Activated CD4-positive, alpha-beta T cell treated with anti-CD3 and anti-CD28 coated beads, Interleukin-2, amount 10 ng/mL, durations not matched to agents 7 days and 5 days (primary cell): Measurements from ENCODE around the gene ENKUR. TPM values are rescaled to one million over a fixed set of nuclear protein-coding genes. Genes with fewer than 3 reads are reported as not detected.

Experiments
- CTCF ChIA-PET: fragments of 350-600 bp; sonication (Branson Sonifier 250); formaldehyde crosslinking; loops from one replicate; lab custom pipeline; 2021; ENCODE audit warnings: antibody characterized with exemption; lab: Charles Lee
- POLR2A ChIA-PET: fragments of 350-600 bp; sonication (Branson Sonifier 250); formaldehyde crosslinking; loops from one replicate; lab custom pipeline; 2021; ENCODE audit warnings: antibody characterized with exemption; lab: Charles Lee
- DNase-seq: peaks from one replicate; pipeline ENCODE4 v3.0.0-alpha.2; 2020
- H3K27ac Mint-ChIP-seq: one replicate; pipeline ENCODE4 v1.8.0; 2021; ENCODE audit warnings: mild to moderate bottlenecking, moderate library complexity, mixed read lengths
- H3K27me3 Mint-ChIP-seq: one replicate; pipeline ENCODE4 v1.8.0; 2021; ENCODE audit warnings: mixed read lengths
- H3K36me3 Mint-ChIP-seq: one replicate; pipeline ENCODE4 v1.8.0; 2021; ENCODE audit warnings: low read depth, mixed read lengths
- H3K4me1 Mint-ChIP-seq: one replicate; pipeline ENCODE4 v1.8.0; 2021; ENCODE audit warnings: mixed read lengths
- H3K4me3 Mint-ChIP-seq: one replicate; pipeline ENCODE4 v1.8.0; 2021; ENCODE audit warnings: mild to moderate bottlenecking, moderate library complexity, mixed read lengths
- H3K9me3 Mint-ChIP-seq: one replicate; pipeline ENCODE4 v1.8.0; 2021; ENCODE audit warnings: mixed read lengths
- total RNA-seq, 2 experiments: library from RNA; stranded (reverse); gene quantifications; one replicate each; pipeline ENCODE4 v1.2.3, GENCODE V29; 2021

The ENKUR gene
- total RNA-seq, 2 experiments from 2014 or later = not detected

- Mint-ChIP-seq H3K9me3 (no peaks in the 10 kb centered on the region), H3K27ac (no peak overlapping the region), H3K4me3 (no peak overlapping the region), H3K36me3 (no peaks in the 10 kb centered on the region), H3K27me3 (peaks cover 35% of the 10 kb centered on the region), H3K4me1 (no peaks in the 10 kb centered on the region)
- CTCF ChIA-PET = interaction anchor here (1.0 kb wide), 1 partner anchor 21 kb away, joined by 3 read pairs; no protein-coding TSS in a partner anchor
- no peak for DNase-seq
- POLR2A ChIA-PET = no interaction called here
Measured at GRCh38 chr10:25047591-25048301, 31.8 kb upstream of the ENKUR start.

- ChIA-PET CTCF (interaction anchor here (1.0 kb wide), 1 partner anchor 22 kb away, joined by 3 read pairs; no protein-coding TSS in a partner anchor), POLR2A (no interaction called here)
- peaks cover 35% of the 10 kb centered on the region for H3K27me3 Mint-ChIP-seq
- H3K27ac Mint-ChIP-seq = peak overlapping the region; percentile 0
- H3K36me3 Mint-ChIP-seq = no peaks in the 10 kb centered on the region
- no peaks in the 10 kb centered on the region for H3K4me1 Mint-ChIP-seq
- H3K4me3 Mint-ChIP-seq = no peak overlapping the region
- no peaks in the 10 kb centered on the region for H3K9me3 Mint-ChIP-seq
- no peak for DNase-seq
Measured at GRCh38 chr10:25047088-25047487, 31.1 kb upstream of the ENKUR start.

- DNase-seq = no peak
- H3K4me1 Mint-ChIP-seq = no peaks in the 10 kb centered on the region
- H3K36me3 Mint-ChIP-seq = no peaks in the 10 kb centered on the region
- peak overlapping the region; percentile 0 for H3K27ac Mint-ChIP-seq
- no peaks in the 10 kb centered on the region for H3K9me3 Mint-ChIP-seq
- H3K27me3 Mint-ChIP-seq = peaks cover 35% of the 10 kb centered on the region
- ChIA-PET CTCF (interaction anchor here (0.6 kb wide), 1 partner anchor 72 kb away, joined by 3 read pairs; no protein-coding TSS in a partner anchor), POLR2A (no interaction called here)
- H3K4me3 Mint-ChIP-seq = no peak overlapping the region
Measured at GRCh38 chr10:25046641-25047040, 30.7 kb upstream of the ENKUR start.

- Mint-ChIP-seq H3K27ac (no peak overlapping the region), H3K27me3 (peaks cover 26% of the 10 kb centered on the region), H3K4me3 (no peak overlapping the region), H3K4me1 (peaks cover 5% of the 10 kb centered on the region), H3K9me3 (no peaks in the 10 kb centered on the region), H3K36me3 (no peaks in the 10 kb centered on the region)
- ChIA-PET POLR2A (no interaction called here), CTCF (interaction anchor here (0.7 to 1.1 kb wide), 4 partner anchors 11 to 853 kb away, joined by 3 to 4 read pairs (median 4); no protein-coding TSS in a partner anchor)
- DNase-seq = no peak
Measured at GRCh38 chr10:25039531-25039930, 23.6 kb upstream of the ENKUR start.

- Mint-ChIP-seq H3K4me1 (peaks cover 5% of the 10 kb centered on the region), H3K4me3 (no peak overlapping the region), H3K36me3 (no peaks in the 10 kb centered on the region), H3K27me3 (peaks cover 24% of the 10 kb centered on the region), H3K27ac (no peak overlapping the region), H3K9me3 (no peaks in the 10 kb centered on the region)
- ChIA-PET CTCF (interaction anchor here (0.9 to 1.1 kb wide), 2 partner anchors 13 to 26 kb away, joined by 3 read pairs; no protein-coding TSS in a partner anchor), POLR2A (no interaction called here)
- DNase-seq = no peak
Measured at GRCh38 chr10:25038325-25038724, 22.4 kb upstream of the ENKUR start.

- POLR2A ChIA-PET = no interaction called here
- CTCF ChIA-PET = interaction anchor here (1.0 to 1.2 kb wide), 2 partner anchors 21 to 26 kb away, joined by 3 read pairs; no protein-coding TSS in a partner anchor
- H3K27ac Mint-ChIP-seq = no peak overlapping the region
- DNase-seq = no peak
- peaks cover 22% of the 10 kb centered on the region for H3K27me3 Mint-ChIP-seq
- H3K4me3 Mint-ChIP-seq = no peak overlapping the region
- no peaks in the 10 kb centered on the region for H3K36me3 Mint-ChIP-seq
- H3K9me3 Mint-ChIP-seq = no peaks in the 10 kb centered on the region
- peaks cover 5% of the 10 kb centered on the region for H3K4me1 Mint-ChIP-seq
Measured at GRCh38 chr10:25036381-25036780, 20.4 kb upstream of the ENKUR start.

- no peaks in the 10 kb centered on the region for H3K36me3 Mint-ChIP-seq
- POLR2A ChIA-PET = no interaction called here
- no peak for DNase-seq
- no peak overlapping the region for H3K4me3 Mint-ChIP-seq
- peaks cover 1% of the 10 kb centered on the region for H3K27me3 Mint-ChIP-seq
- no peaks in the 10 kb centered on the region for H3K4me1 Mint-ChIP-seq
- H3K9me3 Mint-ChIP-seq = peaks cover 3% of the 10 kb centered on the region
- CTCF ChIA-PET = no interaction called here
- H3K27ac Mint-ChIP-seq = no peak overlapping the region
Measured at GRCh38 chr10:25029519-25029918, 13.6 kb upstream of the ENKUR start.

- ChIA-PET CTCF (interaction anchor here (1.4 kb wide), 1 partner anchor 11 kb away, joined by 4 read pairs; no protein-coding TSS in a partner anchor), POLR2A (no interaction called here)
- Mint-ChIP-seq H3K9me3 (peaks cover 3% of the 10 kb centered on the region), H3K27ac (no peak overlapping the region), H3K27me3 (no peaks in the 10 kb centered on the region), H3K4me3 (no peak overlapping the region), H3K4me1 (no peaks in the 10 kb centered on the region), H3K36me3 (no peaks in the 10 kb centered on the region)
- DNase-seq = no peak
Measured at GRCh38 chr10:25028711-25029110, 12.8 kb upstream of the ENKUR start.

- H3K4me1 Mint-ChIP-seq = no peaks in the 10 kb centered on the region
- ChIA-PET CTCF (no interaction called here), POLR2A (no interaction called here)
- no peaks in the 10 kb centered on the region for H3K27me3 Mint-ChIP-seq
- peaks cover 3% of the 10 kb centered on the region for H3K9me3 Mint-ChIP-seq
- H3K4me3 Mint-ChIP-seq = no peak overlapping the region
- no peak overlapping the region for H3K27ac Mint-ChIP-seq
- H3K36me3 Mint-ChIP-seq = no peaks in the 10 kb centered on the region
- DNase-seq = no peak
Measured at GRCh38 chr10:25026463-25026862, 10.5 kb upstream of the ENKUR start.

GRCh38 chr10:25024528-25024927 is 8.6 kb upstream of the ENKUR start:
- Mint-ChIP-seq H3K4me3 (no peak overlapping the region), H3K4me1 (no peaks in the 10 kb centered on the region), H3K27me3 (no peaks in the 10 kb centered on the region), H3K27ac (no peak overlapping the region), H3K36me3 (no peaks in the 10 kb centered on the region), H3K9me3 (no peaks in the 10 kb centered on the region)
- ChIA-PET CTCF (interaction anchor here (1.3 kb wide), 1 partner anchor 14 kb away, joined by 3 read pairs; no protein-coding TSS in a partner anchor), POLR2A (no interaction called here)
- no peak for DNase-seq

- no peaks in the 10 kb centered on the region for H3K27me3 Mint-ChIP-seq
- ChIA-PET POLR2A (no interaction called here), CTCF (no interaction called here)
- H3K4me1 Mint-ChIP-seq = peaks cover under 1% of the 10 kb centered on the region
- no peaks in the 10 kb centered on the region for H3K36me3 Mint-ChIP-seq
- DNase-seq = no peak
- H3K27ac Mint-ChIP-seq = no peak overlapping the region
- no peaks in the 10 kb centered on the region for H3K9me3 Mint-ChIP-seq
- no peak overlapping the region for H3K4me3 Mint-ChIP-seq
Measured at GRCh38 chr10:25023278-25023677, 7.3 kb upstream of the ENKUR start.

GRCh38 chr10:25018703-25019102 is 2.7 kb upstream of the ENKUR start:
- H3K4me3 Mint-ChIP-seq = no peak overlapping the region
- H3K4me1 Mint-ChIP-seq = peaks cover 20% of the 10 kb centered on the region
- POLR2A ChIA-PET = no interaction called here
- no peaks in the 10 kb centered on the region for H3K36me3 Mint-ChIP-seq
- CTCF ChIA-PET = no interaction called here
- no peak for DNase-seq
- H3K27me3 Mint-ChIP-seq = no peaks in the 10 kb centered on the region
- no peak overlapping the region for H3K27ac Mint-ChIP-seq
- H3K9me3 Mint-ChIP-seq = no peaks in the 10 kb centered on the region

GRCh38 chr10:25017661-25018060 is 1.7 kb upstream of the ENKUR start:
- H3K27me3 Mint-ChIP-seq = peaks cover 2% of the 10 kb centered on the region
- ChIA-PET CTCF (no interaction called here), POLR2A (no interaction called here)
- H3K4me1 Mint-ChIP-seq = peaks cover 20% of the 10 kb centered on the region
- no peaks in the 10 kb centered on the region for H3K36me3 Mint-ChIP-seq
- peaks cover 2% of the 10 kb centered on the region for H3K9me3 Mint-ChIP-seq
- peak overlapping the region; percentile 89 for H3K27ac Mint-ChIP-seq
- DNase-seq = no peak
- H3K4me3 Mint-ChIP-seq = peak overlapping the region; percentile 81
